ENCODE results near the gene CEMIP2.

The CEMIP2 gene

GRCh38 chr9:71748280-71748743 lies 20.0 kb downstream of the CEMIP2 start:
- DNase-seq (ENCODE audit: low read depth) = peak; percentile 95

GRCh38 chr9:71747576-71747975 lies 20.7 kb downstream of the CEMIP2 start:
- no peak for DNase-seq (ENCODE audit: low read depth)

GRCh38 chr9:71746758-71747125 lies 21.6 kb downstream of the CEMIP2 start:
- no peak for DNase-seq (ENCODE audit: low read depth)

DNA sequence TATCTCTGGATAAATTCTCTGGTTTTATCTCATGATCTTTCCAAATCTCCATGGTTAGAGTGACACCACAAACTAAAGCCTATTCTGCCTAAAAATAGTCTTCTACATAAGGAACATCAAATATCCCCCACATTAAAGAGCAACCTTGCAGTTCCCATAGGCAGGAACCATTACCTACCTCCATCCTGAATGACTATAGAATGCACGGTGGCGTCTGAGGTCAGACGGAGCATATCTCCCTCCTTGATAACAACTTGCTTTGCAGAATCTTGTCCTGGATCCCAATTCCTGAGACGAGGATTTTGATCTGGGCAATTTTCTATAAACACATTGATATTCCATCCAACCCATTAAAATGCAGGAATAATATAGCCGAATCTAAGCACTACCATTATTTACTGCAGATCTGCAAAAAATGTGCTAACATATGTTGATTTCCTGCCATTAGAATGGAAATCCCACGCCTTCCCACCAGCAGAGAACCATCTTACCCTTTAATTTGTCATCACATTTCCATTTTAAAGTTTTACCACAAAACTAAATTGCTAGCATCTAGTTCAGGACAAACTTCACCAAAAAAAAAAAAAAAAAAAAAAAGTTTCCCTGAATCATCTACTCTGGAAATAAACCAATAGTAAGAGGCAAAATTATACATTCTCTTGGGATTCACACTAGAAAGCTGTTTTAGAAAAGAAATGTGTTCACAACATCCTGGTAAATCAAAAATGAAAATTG lies 22.1 kb downstream of the CEMIP2 start:
- DNase-seq (ENCODE audit: low read depth) = no peak

DNA sequence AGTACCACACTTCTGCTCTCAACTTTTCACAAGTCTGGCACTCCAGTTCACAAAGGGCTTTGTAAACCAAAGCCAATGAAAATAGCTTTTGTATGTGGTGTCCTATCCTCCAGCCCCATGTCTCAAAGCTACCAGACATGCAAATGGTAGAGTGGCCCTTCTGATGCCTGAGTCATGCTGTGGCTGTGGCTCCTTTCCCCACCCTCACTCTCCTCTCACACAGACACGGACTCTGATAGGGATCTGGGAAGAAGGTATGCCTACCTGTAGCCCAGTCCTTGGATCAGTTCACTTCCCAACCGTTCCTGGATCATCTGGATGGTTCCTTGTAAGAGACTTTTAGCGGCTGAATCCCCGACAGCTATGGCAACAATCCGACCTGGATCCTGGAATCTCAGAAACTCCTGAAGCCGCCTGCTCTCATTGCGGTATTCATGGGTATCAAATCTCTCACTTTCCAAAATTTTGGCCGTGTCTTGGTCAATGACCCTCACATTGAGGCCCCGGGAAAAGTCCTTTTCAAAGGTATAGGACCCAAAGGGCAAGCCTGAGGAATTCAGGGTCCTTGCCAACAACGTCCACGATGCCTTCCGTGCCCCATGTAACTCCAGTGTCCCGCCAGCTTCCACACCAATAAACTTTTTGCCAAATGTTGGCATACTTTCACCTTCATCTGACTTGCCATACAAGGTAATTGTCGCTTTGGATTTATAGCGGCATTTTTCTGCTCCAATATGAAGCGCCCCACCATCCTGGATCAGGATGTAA lies 23.4 kb downstream of the CEMIP2 start:
- DNase-seq (ENCODE audit: low read depth) = no peak

- no peak for DNase-seq (ENCODE audit: low read depth)
Observed at GRCh38 chr9:71743882-71744281, 24.4 kb downstream of the CEMIP2 start.

DNA sequence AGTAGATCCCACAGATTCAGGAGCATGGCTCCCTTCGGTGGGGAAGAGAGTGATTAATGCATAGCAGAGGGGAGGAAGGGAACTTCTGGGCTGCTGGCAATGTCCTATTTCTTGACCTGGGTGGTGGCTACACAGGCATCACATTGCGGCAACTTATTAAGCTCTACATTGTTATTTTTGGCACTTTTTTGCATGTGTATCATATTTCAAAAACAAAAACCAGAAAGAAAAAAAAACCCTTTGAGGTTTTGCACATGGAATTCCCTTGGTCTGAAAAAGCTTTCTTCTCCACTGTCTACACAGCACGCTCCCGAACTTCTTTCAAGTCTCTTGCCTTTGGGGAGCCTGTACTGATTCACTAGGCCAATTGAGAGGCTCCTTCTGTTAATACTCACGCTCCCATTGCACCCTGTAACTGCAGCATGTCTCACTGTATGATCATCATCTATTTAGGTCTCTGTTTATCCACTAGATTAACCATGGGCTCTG lies 25.1 kb downstream of the CEMIP2 start:
- DNase-seq (ENCODE audit: low read depth) = peak; percentile 88

- DNase-seq (ENCODE audit: low read depth) = no peak
Observed at GRCh38 chr9:71742703-71743102, 25.6 kb downstream of the CEMIP2 start.

GRCh38 chr9:71741926-71742648 lies 26.2 kb downstream of the CEMIP2 start:
- peak; percentile 93 for DNase-seq (ENCODE audit: low read depth)

DNA sequence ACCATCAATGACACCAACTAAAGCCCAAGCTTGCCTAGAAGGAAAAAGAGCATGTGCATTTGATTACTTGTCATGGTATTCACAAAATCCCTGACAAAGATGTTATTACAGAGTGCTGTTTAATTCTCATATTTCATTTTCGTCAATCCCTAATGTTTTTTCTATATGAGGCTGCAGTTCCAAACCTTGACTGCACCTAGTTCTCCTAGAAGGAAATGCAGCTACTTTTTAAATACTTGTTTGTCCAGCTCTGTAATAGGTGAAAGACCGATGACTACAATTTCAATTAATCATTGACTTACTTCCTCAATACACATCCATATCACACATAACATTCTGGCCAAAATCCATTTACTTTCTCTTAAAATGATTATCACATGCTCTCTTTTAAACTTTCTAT lies 28.1 kb downstream of the CEMIP2 start:
- DNase-seq (ENCODE audit: low read depth) = no peak

- DNase-seq (ENCODE audit: low read depth) = peak; percentile 46
Observed at GRCh38 chr9:71737455-71737854, 30.9 kb downstream of the CEMIP2 start.

DNA sequence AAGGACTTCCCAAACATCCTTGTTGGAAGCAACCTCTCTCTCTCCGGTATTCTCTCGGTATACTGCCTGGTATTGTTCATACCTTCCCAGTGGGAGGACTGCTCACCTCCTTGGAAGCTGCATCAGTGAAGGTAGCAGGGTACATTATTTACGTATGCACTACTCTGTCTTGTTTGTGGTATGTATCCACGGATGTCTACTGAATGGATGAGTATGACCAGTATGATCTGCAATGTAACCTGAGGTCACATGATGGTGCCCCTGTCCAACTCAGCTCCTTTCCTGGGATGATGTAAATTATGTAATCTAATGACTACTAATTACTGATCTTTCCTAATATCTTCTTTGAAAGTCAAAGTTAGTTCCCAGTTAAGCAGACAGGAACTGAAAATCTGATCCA lies 32.1 kb downstream of the CEMIP2 start:
- DNase-seq (ENCODE audit: low read depth) = no peak

DNA sequence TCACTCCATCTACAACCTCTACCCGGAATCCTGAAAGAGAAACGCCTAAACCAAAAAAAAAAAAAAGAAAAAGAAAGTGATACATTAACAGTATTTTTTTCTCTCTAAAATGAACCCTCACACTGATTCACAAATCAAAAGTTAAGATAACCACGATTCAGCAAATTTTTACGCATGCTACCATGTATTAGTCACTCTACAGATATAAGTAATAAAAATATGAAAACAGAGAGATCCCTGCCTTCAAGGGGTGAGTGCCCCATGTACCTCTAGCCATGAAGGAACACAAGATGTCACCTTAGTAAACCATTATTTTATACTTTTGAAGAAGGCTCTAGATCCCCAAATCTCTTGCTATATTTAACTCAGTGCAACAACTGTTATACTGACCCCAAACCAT lies 33.4 kb downstream of the CEMIP2 start:
- no peak for DNase-seq (ENCODE audit: low read depth)

DNA sequence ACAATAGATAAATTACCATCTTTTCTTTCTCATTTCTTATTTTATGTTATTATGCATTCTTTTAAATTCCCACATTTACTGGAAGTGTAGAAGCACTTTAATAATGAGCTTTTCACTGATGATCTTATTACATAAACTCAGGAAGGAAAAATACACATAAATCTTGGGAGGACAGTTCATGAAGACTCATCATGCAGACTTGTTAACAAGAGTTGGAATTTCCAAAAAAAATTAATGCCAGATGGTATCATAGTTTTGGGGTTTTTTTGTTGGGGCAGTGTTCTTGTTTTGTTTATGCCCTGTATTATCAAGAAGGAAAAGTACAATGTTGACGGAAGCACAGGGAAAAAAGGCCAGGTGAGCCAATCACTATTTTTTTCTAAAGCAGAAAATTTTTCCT lies 35.1 kb downstream of the CEMIP2 start:
- DNase-seq (ENCODE audit: low read depth) = no peak

DNA sequence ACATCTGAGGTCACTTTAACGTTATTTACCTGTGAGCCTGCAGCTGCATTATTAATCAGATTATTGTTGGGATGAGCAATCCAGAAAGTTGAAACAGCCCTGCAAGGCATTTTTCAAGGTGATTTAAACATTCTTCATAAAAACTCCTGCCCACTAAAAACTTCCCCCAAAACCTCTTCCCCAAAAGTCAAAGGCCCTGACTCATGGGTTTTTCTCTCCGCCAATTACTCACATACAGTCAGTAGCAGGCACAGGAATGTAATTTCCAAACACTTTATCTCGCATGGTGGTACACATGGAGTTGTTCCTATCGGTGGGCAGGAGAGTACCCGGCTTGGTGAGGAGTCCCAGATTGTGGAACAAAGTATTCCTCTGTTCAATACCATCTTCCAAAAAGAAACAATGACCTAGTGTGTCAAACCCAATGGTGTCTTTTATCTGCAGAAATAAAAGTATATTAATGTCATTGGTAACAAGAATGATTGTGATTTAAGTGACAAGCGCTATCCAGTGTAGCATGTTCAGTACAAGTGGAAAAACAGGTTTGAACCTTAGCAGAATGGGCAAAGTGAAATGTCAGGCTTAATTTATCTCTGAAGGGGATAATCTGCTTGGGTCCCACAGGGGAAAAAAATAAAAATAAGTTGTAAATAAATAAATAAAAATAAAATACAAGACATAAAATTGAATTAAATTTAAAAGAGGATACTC lies 38.3 kb downstream of the CEMIP2 start:
- DNase-seq (ENCODE audit: low read depth) = no peak

GRCh38 chr9:71726723-71727122 lies 41.6 kb downstream of the CEMIP2 start:
- no peak for DNase-seq (ENCODE audit: low read depth)

GRCh38 chr9:71725590-71726338 lies 42.5 kb downstream of the CEMIP2 start:
- DNase-seq (ENCODE audit: low read depth) = peak; percentile 94

DNA sequence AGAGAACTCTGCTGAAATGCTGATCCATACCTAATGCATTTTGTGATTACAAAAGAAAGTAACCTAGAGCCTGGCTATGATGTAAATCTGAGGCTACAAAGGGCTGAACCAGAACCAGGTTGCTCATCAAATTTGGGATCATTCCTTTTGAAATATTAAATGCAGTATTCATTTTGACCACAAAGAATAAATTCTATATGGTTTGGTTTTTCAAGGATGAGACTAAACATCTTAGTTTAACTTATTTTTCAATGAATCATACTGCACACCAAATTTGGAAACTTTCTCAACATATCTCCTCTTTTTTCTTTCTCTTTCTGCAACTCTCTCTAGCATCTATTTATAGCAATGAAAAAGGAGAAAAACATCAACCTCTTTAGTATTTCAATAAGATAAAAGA lies 46.5 kb downstream of the CEMIP2 start:
- DNase-seq (ENCODE audit: low read depth) = peak; percentile 32

DNA sequence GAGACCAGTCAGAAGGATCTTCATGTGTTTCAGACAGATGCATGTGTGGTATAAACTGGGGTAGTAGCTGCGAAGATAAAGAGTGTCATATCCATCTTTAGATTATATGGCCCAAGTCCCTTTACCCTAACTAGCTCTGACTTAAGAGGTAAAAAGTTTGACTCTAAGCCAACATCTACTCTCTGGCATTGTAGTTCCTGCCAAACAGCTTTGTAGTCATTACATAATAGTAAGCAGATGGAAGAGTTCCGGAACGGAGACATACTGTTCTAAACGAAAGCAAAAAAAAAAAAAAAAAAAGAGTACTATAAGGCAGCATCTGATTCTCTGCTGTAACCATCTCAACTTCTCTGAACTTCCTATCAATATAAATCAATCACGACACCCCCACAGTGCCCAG lies 48.8 kb downstream of the CEMIP2 start:
- peak; percentile 87 for DNase-seq (ENCODE audit: low read depth)

DNA sequence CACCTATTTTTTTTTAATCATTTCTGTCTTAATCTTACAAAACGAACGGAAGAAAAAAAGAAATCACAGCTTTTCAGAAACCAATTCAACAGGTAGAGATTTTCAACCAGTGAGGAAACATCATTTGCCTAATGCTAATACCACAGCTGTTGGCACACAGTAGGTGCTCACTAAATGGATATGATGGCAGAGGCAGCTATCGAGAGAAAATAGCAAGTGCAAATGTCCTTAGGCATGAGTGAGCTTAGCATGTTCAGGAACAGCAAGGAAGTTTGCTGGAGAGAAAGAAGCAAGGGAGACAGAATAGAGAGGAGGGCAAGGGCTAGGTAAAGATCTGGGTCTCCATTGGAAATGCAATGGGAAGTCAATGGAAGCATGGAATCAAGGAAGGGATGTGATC lies 49.2 kb downstream of the CEMIP2 start:
- DNase-seq (ENCODE audit: low read depth) = no peak
